Measurements from ENCODE around the gene TLE1. TPM values are rescaled to one million over a fixed set of nuclear protein-coding genes. Genes with fewer than 3 reads are reported as not detected.
A peak's percentile ranks its signal among the peaks of the same experiment; 100 is the strongest.

The TLE1 gene
- total RNA-seq, 1 experiment from 2014 or later: 79.3 TPM

DNA sequence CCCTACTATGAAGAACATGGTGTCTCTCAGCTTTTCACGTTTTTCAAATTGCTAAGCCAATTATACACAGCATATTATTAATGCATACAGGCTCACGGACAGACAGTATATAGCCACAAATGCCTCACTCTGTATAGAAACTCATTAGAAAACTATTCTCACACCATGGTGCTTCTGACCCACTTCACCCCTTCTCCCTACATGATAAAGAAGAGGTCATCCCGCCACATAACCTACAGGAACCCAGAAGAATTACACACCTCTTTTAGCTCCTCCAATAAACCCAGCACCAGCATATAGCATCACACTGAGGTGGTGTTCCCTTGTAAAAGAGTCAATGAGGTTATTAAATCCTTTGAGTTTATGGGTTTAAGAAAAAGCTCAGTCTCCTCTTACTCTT, 5.6 kb downstream of the TLE1 start:
- H2AFZ ChIP-seq (ENCODE audit: low read length): no peak overlapping the region
- H2BK20ac ChIP-seq (ENCODE audit: low read depth, low read length, poor library complexity, severe bottlenecking): no peak overlapping the region
- peaks cover 3% of the 10 kb centered on the region for H3K23me2 ChIP-seq (ENCODE audit: insufficient read length, low read depth, low read length, poor library complexity, severe bottlenecking)
- no peak overlapping the region for H2BK15ac ChIP-seq (ENCODE audit: low read depth, low read length)
- peaks cover 12 to 26% (median 20%) of the 10 kb centered on the region in 3 experiments for H3K36me3 Mint-ChIP-seq (ENCODE audit: insufficient read depth in 1 of 3, low read depth in 3 of 3)
- no CpG with 5 or more reads among the region's 3 CpGs for WGBS (ENCODE audit: extremely low coverage, insufficient read length, low lambda C conversion rate)
- H3K56ac ChIP-seq (ENCODE audit: insufficient read length, low read depth, low read length): no peak overlapping the region
- no peak overlapping the region for H2BK12ac ChIP-seq (ENCODE audit: insufficient read length, low read depth, low read length)
- no peaks in the 10 kb centered on the region for H4K20me1 ChIP-seq (ENCODE audit: control insufficient read depth, insufficient read depth, insufficient read length)
- H3K27ac Mint-ChIP-seq: no peak overlapping the region
- no peak overlapping the region for H3T11ph ChIP-seq (ENCODE audit: low read length)
- H3K79me2 ChIP-seq (ENCODE audit: insufficient read depth, low read length): peaks cover 71% of the 10 kb centered on the region
- H3K4me1 ChIP-seq (ENCODE audit: insufficient read depth, low read length): no peaks in the 10 kb centered on the region
- no peak overlapping the region for H3K18ac ChIP-seq (ENCODE audit: insufficient read length, low read depth, low read length)
- H3K4me3 Mint-ChIP-seq: no peak overlapping the region
- H3K4me2 ChIP-seq (ENCODE audit: insufficient read depth, insufficient read length, low read length): no peak overlapping the region
- TF ChIP-seq, protein P1, sequence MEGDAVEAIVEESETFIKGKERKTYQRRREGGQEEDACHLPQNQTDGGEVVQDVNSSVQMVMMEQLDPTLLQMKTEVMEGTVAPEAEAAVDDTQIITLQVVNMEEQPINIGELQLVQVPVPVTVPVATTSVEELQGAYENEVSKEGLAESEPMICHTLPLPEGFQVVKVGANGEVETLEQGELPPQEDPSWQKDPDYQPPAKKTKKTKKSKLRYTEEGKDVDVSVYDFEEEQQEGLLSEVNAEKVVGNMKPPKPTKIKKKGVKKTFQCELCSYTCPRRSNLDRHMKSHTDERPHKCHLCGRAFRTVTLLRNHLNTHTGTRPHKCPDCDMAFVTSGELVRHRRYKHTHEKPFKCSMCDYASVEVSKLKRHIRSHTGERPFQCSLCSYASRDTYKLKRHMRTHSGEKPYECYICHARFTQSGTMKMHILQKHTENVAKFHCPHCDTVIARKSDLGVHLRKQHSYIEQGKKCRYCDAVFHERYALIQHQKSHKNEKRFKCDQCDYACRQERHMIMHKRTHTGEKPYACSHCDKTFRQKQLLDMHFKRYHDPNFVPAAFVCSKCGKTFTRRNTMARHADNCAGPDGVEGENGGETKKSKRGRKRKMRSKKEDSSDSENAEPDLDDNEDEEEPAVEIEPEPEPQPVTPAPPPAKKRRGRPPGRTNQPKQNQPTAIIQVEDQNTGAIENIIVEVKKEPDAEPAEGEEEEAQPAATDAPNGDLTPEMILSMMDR (conservative IDR thresholded peaks at IDR 0.05): peak; percentile 36
- no peaks in the 10 kb centered on the region for H3K27me3 ChIP-seq (ENCODE audit: insufficient read depth, low read length)
- no peak overlapping the region for H2BK5ac ChIP-seq (ENCODE audit: insufficient read length, low read length)
- no peak overlapping the region for H3K9ac ChIP-seq (ENCODE audit: extremely low read depth, insufficient read length, low read length)
- no peaks in the 10 kb centered on the region for H3K9me3 ChIP-seq (ENCODE audit: control insufficient read depth, low read depth, low read length)
- no peak overlapping the region for H4K91ac ChIP-seq (ENCODE audit: insufficient read length, low read depth, low read length)
- no peak overlapping the region for H2BK120ac ChIP-seq (ENCODE audit: low read depth, low read length, poor library complexity, severe bottlenecking)
- no peak overlapping the region for H3K27ac ChIP-seq (ENCODE audit: insufficient read length, low read depth, low read length)
- H3K79me1 ChIP-seq (ENCODE audit: insufficient read depth, low read depth, low read length, poor library complexity, severe bottlenecking): peaks cover 5% of the 10 kb centered on the region
- no peak overlapping the region for H3K23ac ChIP-seq (ENCODE audit: insufficient read length, low read depth, low read length)
- no peak overlapping the region for H4K8ac ChIP-seq (replicated peaks; ENCODE audit: insufficient read length, low read depth, low read length)
- no peak overlapping the region for H4K5ac ChIP-seq (ENCODE audit: insufficient read length, low read depth, low read length)
- no peak for DNase-seq
- peaks cover 16 to 29% of the 10 kb centered on the region in 2 experiments for H3K4me1 Mint-ChIP-seq
- H3K4ac ChIP-seq (ENCODE audit: low read depth, low read length): no peak overlapping the region
- H3K27me3 Mint-ChIP-seq (ENCODE audit: low read depth): no peaks in the 10 kb centered on the region
- H3K9me3 Mint-ChIP-seq: no peaks in the 10 kb centered on the region
- no peak overlapping the region for H2AK5ac ChIP-seq (ENCODE audit: insufficient read length, low read length)
- no peak overlapping the region for H3K14ac ChIP-seq (ENCODE audit: insufficient read depth, low read length)
